Measurements from ENCODE around the gene CHTF18.
"Not testable (repeated sequence)": the region's sequence is repeated elsewhere in the genome, so short reads cannot be mapped to it uniquely, and the experiment has no call there.

Gene CHTF18

DNA sequence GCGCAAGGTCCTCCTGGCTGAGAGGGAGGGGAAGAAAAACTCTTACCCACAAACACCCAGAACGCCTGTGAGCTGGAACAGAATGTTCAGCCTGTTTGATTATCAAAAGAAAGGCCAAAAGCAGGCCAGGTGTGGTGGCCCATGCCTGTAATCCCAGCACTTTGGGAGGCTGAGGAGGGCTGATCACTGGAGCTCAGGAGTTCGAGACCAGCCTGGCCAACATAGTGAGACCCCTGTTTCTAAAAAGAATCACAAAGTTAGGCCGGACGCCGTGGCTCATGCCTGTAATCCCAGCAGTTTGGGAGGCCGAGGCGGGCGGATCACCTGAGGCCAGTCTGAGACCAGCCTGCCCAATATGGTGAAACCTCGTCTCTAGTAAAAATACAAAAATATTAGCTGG is 12.1 kb upstream of the CHTF18 start:
- DNase-seq (ENCODE audit: low read depth in 2 of 2), result not testable (repeated sequence)

DNA sequence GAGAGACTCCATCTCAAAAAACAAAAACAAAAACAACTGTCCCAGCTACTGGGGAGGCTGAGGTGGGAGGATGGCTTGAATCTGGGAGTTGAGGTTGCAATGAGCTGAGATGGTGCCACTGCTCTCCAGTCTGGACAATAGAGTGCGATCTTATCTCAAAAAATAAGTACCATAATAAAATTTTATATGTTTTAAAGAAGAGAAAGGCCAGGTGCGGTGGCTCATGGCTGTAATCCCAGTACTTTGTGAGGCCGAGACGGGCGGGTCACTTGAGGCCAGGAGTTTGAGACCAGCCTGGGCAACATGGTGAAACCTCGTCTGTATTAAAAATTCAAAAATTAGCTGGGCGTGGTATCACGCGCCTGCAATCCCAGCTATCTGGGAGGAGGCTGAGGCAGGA is 11.6 kb upstream of the CHTF18 start:
- DNase-seq (ENCODE audit: low read depth in 2 of 2), result no peak

DNA sequence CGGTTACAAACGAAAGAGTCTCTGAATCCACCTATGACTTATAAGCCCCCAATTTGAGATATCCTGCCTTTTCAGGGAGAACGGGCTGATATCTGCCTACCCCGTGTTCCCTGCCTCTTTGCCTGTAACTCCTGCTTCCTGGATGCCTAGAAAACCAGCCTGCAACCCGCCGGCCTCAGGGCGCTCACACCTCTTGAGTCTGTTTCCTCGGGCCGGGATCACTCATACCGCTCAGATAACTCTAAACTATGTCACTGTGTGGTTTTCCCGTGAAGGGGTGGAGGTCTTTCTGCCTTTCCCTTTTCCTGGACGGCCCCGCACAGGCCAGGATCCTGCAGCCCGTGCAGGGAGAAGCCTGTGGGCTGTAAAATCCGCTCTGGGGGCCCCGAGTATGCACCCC is 10.6 kb upstream of the CHTF18 start:
- no peak for DNase-seq (ENCODE audit: low read depth in 2 of 2)

DNA sequence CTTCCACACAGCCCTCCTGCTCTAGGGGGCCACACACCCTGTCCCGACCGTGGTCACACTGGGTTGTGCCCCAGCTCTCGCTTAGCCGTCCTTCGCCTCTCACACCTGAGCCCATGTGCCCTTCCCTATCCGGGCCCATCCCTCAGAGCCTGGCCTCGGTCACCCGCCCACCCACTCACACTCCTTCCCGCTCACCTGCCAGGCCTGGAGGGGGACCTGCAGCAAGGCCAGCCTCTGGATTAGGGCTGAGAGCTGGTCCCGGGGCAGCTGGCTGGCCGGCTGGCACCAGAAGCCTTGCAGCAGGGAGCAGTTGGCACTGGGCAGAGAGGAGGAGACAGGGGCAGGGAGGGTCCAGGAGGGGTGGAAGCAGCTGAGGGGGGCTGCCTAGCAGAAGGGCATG is 10.0 kb upstream of the CHTF18 start:
- DNase-seq (ENCODE audit: low read depth in 2 of 2), result no peak

DNA sequence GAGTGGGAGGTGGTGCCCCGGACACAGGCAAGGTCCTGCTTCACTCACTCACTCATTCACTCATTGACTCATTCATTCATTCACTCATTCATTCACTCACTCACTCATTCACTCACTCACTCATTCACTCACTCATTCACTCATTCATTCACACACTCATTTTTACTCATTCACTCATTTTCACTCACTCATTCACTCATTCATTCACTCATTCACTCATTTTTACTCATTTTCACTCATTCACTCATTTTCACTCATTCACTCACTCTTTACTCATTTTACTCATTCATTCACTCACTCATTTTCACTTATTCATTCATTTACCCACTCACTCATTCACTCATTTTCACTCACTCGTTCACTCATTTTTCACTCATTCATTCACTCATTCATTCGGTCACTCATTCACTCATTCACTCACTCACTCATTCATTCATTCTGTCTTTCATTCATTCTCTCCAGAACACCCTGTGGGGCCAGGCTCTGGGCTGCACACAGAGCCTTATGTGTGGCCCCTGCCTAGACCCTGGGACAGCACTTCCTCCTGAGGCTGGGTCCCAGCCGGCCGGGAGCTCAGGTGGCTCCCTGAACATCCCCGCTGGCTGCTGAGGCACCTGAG is 9.4 kb upstream of the CHTF18 start:
- DNase-seq (ENCODE audit: low read depth in 2 of 2), result no peak

DNA sequence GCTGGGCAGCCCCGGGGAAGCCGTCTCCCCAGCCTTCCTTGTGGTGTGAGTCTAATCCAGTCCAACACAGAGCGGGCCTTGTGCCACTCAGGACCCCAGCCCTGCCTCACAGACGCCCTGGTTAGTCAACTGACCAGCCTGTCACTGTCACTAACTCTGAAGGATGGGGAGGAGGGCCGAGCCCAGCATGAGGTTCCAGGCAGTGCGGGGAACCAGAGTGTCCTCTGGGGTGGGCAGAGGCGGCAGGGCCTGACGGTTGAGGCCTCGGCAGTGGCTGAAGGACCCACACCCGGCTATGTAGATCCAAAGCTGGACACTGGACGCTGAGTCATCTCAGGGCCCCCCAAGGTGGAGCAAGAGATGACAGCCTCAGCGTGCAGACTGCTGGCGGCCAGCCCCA is 8.9 kb upstream of the CHTF18 start:
- DNase-seq (ENCODE audit: low read depth in 2 of 2), result no peak

DNA sequence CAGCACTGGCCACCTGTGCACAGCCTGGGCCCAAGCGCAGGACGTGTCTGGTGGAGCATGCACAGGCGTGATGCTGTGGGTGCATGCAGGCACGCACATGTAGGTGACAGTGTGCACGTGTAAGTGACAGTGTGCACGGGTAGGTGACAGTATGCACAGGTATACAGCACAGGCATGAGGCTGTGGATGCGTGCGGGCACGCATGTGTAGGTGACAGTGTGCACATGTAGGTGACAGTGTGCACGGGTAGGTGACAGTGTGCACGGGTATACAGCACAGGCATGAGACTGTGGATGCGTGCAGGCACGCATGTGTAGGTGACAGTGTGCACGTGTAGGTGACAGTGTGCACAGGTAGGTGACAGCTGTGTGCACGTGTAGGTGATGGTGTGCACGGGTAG is 8.1 kb upstream of the CHTF18 start:
- no peak for DNase-seq (ENCODE audit: low read depth in 2 of 2)

DNA sequence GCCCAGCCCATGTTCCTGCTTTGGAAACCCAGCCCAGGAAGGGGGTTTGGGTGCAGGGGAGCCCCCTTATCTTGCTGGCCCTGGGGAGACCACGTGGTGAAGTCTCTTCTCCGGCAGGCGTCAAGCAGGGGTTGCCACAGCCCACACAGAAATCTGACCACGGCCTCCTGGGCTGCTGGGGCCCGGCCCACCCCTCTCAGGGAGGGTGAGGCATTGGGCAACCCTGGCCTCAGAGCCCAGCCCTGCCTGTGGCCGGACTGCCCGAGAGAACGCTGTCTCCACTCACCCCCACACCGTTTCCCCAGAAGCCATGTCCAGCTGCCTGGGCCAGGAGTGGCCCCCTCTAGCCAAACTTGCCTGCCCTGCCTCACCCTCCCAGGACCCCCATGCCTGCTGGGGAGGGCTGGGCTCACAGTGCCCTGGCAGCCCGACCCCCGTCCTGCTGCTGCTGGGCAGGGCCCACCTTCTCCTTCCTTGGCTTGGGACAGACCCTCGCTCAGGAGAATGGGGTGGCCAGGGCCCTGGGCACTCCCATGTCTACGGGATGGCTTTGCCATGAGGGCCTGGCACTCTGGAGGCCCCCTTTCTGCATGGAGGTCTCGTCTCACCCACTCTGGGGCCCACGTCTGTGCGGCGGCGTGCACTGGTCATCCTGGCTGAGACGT is 6.9 kb upstream of the CHTF18 start:
- no peak for DNase-seq (ENCODE audit: low read depth in 2 of 2)

DNA sequence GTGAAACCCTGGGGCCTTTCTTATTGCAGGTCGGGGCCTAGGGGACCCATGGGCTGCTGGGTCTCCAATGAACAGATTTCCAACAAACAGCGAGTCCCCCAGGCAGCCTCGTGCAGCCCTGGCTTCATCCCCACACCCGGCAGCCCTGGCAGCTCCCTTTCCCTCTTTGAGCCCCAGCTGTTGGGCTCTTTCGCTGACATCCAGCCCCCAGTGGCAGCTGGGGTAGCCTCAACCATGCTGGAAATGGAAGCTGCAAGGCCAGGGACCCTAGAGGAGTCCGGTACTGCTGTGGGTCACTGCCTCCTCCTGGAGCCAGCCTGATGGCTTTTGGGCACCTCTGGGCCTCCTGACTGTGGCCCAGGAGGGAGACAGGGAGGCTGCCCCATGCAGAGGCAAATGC is 6.2 kb upstream of the CHTF18 start:
- DNase-seq (ENCODE audit: low read depth in 2 of 2), result no peak

DNA sequence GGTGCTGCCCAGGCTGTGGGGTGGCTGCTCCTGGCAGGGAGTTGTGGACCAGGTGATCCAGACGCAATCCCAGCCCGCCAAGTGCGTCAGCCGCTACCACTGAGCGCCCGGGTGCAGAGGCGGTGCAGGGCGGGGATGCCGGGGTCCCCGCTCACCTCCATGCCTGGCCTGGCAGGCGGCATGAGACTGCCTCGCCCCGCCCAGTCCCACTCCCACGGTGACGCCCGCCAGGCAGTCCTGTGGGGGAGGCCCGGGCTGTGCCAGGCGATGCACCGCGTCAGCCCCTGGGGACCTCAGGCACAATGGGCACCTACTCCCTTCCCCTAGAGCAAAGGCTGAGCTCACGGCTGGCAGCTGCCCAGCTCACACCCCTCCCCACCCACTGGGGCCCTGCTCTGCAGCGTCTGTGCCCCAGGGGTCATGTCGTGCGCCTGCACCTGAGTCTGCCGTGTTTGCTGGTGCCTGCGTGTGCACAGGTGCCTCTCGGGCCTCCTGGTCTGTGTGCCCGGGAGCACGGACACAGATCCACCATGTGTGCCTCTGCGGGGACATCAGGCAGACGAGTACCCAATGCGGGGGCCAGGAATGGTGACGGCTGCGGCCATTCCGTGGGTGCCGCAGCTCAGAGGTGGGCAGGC is 5.5 kb upstream of the CHTF18 start:
- DNase-seq (ENCODE audit: low read depth in 2 of 2), result no peak

DNA sequence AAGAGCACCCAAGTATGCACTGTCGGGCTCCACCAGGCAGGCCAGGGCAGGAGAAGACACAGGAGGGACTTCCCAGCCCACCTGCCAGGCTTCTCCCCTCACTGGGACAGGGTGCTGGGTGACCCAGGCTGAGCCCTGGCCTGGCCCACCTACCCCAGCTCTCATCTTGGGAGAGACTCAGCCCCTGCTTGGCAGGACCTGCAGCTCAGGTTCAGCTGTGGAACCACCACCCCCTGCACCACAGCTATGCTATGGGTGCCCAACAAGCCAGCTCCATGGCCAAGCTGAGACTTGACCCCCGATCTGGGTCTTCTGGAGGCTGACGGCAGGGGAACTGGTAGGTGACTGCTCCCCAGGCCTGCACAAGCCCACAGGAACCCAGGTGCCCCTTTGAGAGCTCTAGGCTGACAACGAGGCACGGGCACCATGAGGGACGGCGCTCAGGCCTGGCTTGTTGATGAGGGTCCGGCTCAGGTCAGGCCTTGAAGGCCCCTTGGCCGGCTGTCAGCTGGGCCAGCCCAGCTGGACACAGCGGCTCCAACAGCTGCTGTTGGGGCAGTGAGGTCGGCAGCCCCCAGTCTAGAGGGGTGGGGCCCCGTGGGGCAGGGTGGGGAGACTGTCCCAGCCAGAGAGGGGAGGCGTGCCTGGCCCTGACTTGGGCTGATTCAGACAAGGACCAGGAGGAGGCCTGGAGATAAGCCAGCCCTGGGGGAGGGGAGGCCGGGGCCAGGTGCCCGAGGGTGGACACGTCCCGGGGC is 4.8 kb upstream of the CHTF18 start:
- DNase-seq (ENCODE audit: low read depth in 2 of 2), result no peak

DNA sequence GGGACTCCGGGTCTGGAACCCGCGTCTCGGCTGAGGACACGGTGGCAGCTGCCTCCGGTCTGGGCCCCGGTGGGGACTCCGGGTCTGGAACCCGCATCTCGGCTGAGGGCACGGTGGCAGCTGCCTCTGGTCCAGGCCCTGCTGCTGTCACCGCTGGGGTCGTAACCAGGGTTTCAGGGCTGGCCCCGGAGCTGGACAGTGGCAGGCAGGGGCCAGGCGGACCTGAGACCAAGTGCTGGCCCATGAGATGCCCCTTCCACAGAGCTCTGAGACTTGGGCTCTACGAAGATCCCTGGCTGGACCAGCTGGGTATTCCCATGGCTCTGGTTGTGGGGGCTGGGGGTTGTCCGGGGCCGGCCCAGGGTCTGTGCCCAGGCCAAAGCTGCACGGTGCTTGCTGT is 4.0 kb upstream of the CHTF18 start:
- no peak for DNase-seq (ENCODE audit: low read depth in 2 of 2)

DNA sequence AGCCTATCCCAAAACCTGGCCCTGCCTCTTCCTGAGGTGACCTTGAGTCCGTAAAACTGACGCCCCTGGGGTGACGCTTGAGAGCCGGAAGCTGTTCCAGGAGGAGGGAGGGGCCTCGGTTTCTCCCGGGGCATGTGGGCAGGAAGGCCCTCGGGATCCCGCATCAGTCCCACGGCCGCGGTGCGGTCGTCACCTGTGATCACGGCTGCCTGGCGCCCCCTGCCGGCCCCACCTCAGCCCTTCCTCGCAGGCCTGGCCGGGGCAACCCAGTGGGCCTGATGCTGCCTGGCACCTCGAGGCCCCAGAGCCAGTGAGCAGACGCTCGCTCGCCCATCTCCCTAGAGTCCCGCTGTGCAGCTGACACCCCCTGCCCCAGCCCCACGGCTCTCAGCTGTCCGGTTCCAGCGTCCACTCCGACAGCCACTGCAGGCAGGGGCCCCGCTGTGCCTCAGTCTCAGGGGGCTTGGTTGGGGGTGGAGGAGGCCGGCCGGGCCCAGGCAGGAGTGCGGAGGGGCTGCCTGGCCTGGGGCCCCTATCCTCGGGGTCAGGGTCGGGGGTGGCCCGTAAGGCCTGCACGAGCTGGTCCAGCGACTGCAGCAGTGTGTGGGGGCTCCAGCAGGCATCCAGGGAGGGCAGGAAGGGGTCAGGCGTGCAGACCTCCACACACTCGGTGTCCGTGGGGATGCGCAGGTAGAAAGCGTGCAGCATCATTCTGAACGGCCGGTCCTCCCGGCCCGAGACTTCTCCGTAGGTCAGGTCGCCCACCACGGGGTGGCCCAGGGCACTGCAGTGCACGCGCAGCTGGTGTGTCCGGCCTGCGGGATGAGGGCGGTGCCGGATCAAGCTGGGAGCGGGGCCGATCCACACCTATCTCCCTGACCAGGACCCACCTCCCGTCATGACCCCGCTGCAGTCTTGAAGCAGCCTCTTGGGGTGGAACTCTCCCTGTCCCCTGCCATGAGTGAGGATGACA is 2.6 kb upstream of the CHTF18 start:
- no peak for DNase-seq (ENCODE audit: low read depth in 2 of 2)

DNA sequence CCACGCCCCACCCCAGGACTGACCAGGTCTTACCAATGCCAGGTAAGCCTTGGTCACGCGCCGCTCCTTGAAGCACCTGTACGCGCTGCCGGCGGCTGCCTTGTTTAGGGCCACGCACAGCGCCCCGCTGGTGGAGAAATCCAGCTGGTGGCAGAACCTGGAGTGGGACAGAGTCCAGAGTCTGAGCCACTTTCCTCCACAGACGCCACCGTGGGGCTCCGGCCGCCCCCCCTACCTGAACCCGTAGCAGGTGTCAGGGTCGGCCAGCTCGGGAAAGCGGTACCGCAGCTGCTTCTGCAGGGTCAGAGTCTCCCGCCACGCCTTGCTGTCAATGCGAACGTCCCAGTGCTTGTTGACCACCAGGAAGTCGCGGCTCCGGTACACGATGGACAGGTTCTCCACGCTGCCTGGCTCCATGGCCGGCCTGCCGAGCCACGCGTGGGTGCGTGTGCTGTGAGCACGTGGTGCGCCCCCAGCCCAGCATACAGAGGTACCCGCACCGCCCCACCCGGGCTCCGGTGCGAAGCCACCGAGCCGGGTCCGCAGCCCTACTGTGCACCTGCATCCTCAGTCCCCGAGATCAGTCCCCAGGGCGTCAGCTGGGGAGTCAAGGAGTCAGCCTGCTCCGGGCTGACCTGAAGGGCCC is 976 bp upstream of the CHTF18 start:
- DNase-seq (ENCODE audit: low read depth in 2 of 2), result no peak

DNA sequence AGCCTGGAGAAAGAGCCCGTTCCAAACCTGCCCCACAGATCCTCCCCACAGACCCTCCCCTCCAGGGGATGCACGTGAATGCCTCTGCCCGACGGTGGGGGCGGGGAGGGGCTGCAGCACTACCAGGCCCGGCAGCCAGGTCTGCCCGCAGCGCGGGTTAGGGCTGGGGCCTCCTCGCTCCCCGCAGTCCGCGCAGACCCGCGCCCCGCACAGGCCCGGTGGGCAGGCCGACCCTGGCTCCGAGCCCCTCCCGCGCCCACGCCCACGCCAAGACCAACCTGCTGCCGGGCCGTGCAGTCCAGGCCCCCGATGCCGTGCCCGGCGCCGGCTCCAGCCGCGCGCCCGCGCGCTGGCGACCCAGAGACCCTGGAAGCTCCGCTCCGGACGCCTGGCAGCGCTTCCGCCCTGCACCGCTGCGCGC is 432 bp upstream of the CHTF18 start, which contains the start of gene RPUSD1:
RPUSD1 (minus strand) TSS at position 404 of the 421 bp plus-strand sequence. CDS start 644 bp downstream, outside the sequence.
- DNase-seq (ENCODE audit: low read depth in 2 of 2), result no peak

DNA sequence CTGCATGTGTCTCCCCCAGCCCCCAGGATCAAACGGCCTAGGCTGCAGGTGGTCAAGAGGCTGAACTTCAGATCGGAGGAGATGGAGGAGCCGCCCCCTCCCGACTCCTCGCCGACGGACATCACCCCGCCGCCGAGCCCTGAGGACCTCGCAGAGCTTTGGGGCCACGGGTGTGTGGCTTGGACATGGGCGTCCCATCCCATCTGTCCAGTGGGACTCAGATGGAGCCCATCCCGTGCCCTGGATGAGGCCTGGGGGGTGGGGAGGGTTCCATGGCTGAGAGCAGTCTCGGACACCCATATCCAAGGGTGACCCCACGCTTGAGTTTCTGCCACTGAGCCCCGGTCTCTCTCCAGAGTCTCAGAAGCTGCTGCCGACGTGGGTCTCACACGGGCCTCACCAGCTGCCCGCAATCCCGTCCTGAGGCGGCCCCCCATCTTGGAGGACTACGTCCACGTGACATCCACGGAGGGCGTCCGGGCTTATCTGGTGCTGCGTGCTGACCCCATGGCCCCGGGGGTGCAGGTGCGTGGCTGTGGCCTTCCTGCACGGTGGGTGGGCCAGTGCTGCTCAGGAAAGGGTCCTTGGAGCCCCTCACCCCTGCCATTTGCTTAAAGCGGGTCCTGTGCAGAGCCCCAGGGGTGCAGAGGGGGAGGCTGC is 901 bp downstream of the CHTF18 start:
- no peak for DNase-seq (ENCODE audit: low read depth in 2 of 2)

DNA sequence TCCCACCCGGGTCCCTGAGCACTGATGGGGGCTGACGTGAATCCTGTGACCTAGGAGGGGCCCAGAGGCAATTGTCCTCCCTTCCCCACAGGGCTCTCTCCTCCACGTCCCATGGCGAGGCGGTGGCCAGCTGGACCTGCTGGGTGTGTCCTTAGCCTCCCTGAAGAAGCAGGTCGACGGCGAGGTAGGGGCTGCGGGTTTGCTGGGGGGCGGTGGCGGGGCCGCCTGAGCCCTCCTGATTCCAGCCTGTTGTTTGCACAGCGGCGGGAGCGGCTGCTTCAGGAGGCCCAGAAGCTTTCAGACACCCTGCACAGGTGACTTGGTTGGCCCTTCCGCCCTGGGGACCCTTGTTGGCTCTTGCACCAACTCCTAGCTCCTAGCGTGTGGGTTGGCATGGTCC is 1.7 kb downstream of the CHTF18 start:
- DNase-seq (ENCODE audit: low read depth in 2 of 2), result no peak

DNA sequence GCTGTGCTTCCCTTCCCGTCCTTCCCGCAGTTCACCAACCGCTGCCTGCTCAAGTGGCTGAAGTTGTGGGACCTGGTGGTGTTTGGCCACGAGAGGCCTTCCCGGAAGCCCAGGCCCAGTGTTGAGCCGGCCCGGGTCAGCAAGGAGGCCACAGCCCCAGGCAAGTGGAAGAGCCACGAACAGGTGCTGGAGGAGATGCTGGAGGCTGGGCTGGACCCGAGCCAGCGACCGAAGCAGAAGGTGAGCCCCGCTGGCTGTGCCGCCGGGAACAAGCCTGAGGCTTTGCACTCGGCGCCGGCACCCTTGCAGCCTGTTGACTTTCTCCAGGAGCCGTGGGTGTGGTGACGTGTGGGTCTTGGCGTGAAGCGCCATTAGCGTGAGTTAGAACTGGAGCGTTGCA is 2.7 kb downstream of the CHTF18 start:
- DNase-seq (ENCODE audit: low read depth in 2 of 2), result no peak

DNA sequence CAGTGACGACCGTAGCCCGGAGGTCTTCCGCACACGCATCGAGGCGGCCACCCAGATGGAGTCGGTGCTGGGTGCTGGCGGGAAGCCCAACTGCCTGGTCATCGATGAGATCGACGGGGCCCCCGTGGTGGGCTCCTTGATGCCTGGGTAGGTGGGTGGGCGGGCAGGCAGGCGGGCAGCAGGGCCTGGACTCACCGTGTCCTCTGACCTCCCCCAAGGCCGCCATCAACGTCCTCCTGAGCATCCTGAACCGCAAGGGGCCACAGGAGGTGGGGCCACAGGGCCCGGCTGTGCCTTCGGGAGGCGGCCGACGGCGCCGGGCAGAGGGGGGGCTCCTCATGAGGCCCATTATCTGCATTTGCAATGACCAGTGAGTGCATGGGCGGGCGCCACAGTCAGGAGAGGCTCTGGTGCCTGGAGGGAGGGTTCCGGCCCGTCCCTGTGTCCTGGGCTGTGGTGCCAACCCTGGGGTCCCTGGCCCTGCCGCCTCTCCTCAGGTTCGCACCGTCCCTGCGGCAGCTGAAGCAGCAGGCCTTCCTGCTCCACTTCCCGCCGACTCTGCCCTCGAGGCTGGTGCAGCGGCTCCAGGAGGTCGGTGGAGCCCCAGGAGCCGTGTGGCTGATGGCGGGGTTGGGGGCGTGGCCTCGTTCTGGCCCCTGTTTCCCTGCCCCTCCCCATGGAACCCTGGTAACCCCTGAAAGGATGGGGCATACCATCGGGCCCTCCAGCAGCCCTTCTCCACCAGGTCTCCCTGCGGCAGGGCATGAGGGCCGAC is 4.0 kb downstream of the CHTF18 start:
- no peak for DNase-seq (ENCODE audit: low read depth in 2 of 2)

DNA sequence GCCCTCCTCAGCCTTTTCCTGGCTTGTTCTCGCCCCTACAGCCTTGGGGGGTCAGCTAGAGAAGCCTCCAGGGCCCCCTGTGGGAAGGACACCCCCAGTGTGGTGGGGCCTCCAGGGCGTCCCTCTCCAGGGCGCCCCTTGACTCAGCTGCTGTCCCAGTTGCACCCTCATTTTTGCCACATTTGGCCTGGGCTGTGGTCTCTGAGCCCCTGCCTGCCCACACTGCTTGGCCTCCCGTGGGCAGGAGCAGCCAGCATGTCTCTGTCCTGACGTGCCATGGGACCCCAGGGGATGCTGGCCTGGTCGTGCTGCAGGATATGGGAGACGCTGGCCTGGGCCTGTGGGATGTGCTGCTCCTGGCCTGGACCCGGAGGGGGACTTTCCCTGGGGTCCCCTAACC is 5.0 kb downstream of the CHTF18 start:
- DNase-seq (ENCODE audit: low read depth in 2 of 2), result no peak
